GM12872 (cell line): ENCODE data around the gene ZFYVE21.

ENCODE experiments used
- TF ChIP-seq, protein P1 (sequence below): IDR thresholded peaks from 3 replicates; pipeline ENCODE4 v1.5.1; 2011; ENCODE audit warnings: low read depth, mild to moderate bottlenecking, low read length, moderate library complexity; ENCODE audit not compliant: insufficient read depth

Gene ZFYVE21

DNA sequence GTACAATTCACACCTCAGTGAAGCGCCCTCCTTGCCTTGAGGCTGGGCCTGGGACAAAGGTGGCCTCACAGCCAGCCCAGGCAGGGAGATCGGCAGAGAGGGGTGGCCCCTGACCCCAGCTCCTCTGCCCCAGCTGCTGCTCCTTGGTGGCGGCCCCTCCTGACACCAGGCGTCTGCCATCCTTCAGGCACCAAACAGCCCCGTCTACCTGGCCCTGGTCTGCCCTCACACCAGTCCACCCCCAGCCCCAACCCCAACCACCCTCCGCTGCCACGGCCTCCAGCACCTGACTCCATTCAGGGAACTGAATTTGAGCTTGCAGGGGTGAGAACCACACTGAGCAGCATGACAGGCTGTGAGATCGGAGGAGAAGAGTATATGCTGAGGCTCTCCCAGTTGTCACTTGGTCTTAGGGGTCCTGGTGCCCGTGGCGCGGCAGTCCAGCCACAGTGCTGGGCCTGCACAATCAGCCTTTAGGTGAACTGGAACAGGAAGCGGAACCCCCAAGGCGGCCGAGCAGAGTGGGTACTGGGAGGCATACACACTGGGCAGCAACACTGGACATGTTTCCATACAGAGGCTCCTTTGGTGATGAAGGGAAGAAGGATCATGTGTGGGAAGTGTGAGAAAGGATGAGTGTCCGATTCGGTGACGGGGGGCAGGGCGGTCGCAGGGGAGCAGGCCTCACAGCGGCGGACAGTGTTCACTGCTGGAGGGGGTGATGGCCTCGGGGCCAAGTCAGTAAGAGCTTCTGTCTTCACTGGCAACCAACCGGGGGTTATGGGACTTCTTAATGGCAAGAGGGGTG is 18.7 kb downstream of the ZFYVE21 start:
- TF ChIP-seq, protein P1, sequence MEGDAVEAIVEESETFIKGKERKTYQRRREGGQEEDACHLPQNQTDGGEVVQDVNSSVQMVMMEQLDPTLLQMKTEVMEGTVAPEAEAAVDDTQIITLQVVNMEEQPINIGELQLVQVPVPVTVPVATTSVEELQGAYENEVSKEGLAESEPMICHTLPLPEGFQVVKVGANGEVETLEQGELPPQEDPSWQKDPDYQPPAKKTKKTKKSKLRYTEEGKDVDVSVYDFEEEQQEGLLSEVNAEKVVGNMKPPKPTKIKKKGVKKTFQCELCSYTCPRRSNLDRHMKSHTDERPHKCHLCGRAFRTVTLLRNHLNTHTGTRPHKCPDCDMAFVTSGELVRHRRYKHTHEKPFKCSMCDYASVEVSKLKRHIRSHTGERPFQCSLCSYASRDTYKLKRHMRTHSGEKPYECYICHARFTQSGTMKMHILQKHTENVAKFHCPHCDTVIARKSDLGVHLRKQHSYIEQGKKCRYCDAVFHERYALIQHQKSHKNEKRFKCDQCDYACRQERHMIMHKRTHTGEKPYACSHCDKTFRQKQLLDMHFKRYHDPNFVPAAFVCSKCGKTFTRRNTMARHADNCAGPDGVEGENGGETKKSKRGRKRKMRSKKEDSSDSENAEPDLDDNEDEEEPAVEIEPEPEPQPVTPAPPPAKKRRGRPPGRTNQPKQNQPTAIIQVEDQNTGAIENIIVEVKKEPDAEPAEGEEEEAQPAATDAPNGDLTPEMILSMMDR = no peak

GRCh38 chr14:103735022-103735421 is 19.4 kb downstream of the ZFYVE21 start:
- TF ChIP-seq, protein P1 = no peak

- TF ChIP-seq, protein P1 = no peak
Observed at GRCh38 chr14:103735439-103735814, 19.8 kb downstream of the ZFYVE21 start.

DNA sequence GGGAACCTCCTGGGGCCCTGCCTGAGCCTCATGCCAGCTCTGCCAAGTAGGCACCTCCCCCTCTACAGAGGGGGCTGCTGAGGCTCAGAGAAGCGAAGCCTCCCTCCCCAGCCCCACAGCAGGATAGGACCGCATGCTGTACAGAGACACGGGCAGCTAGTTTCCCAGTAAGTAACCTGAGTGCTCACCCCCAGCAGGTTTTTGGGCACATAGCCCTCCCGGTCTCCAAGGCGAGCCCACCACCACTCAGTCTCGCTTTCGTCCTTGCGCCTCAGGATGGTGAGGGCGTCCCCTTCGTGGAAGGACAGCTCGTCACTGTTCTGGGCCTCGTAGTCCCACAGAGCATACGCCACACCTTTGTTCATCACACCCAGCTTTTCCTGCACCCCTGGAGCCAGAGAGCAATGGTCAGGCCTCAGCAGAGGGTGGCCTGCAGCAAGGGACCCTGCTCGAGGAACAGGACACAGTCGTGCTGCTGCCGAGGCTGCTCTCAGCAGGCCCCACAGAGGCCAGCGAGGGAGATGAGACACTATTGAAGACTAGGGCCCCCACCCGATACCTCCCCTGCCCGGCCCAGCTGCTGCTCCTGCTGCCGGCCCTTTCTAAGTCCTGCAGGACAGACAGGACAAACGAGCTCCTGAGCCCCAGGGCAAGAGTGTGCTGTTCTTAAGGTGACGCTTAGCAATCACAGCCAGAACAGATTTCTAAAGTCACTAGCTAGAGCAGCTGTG is 20.4 kb downstream of the ZFYVE21 start:
- TF ChIP-seq, protein P1 = no peak

DNA sequence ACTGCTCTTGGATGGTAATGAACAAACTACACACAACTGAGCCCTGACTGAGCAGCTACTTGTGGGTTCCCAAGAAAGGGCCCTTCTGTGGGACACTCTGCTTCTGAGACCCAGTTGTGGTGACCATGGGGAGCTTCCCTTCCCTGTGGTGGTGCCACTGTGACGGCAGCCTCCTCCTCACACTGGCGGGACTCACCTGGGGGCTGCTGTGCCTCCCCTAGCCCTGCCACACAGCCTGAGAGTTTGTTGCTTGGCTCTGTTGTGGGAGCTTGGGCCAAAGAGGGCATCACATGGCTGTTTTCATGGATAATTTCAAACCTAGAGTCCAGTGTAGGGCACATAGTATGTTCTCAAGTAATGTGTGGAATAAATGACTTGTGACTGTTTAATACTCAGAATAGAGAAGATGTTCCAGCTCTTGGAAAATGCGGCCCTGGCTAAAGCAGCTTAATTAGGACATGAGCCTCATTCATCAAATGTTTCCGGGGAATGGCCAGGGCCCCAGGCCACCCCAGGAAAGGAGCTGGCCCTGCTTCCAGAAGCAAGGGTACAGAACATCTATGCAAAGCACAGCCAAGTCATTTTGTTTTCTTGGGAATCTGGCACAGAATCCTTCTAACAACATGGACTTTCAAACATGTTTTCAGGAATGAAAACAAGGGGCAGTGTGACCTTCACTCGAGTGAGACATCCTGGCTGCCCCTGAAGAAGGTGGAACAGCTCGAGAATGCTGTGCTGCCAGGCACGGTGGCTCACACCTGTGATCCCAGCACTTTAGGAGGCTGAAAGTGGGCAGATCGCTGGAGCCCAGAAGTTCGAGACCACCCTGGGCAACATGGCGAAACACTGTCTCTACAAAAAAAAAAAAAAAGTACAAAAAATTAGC is 21.2 kb downstream of the ZFYVE21 start:
- TF ChIP-seq, protein P1 = no peak

DNA sequence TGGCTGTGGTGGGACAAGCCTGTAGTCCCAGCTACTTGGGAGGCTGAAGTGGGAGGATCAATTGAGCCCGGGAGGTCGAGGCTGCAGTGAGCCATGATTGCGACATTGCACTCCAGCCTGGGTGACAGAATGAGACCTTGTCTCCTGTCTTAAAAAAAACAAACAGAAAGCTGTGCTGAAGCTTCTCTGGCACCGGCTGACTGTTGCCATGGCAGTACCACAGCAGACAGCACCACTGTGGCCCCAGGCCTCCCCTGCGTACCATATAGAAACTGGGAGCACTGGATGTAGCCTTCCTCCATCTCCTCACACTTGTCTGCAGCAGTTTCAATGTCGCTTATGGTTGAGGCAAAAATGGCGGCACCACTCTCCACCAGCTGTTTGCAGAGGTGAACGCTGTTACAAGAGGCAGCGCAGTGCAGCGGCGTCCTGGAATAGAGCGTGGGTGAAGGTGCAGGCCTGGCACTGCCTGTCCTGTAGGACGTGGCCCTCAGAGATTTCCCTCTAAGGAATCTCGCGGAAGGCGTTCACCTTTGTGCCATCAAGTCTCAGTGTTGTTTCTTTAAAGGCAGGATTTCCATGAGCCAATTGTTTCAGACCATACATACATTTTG is 21.9 kb downstream of the ZFYVE21 start:
- TF ChIP-seq, protein P1 = no peak
